GM18520 (cell line): ENCODE measurements around the gene CR1.
"Not testable (repeated sequence)": the region's sequence is repeated elsewhere in the genome, so short reads cannot be mapped to it uniquely, and the experiment has no call there.

ENCODE experiments used
- ATAC-seq: cut with Tn5 transposase; IDR thresholded peaks from one replicate; pipeline ENCODE4 v1.9.1; 2021; ENCODE audit not compliant: unreplicated experiment

The CR1 gene

GRCh38 chr1:207495801-207496792 lies at the start of gene CR1:
Gene CR1 (plus strand): TSS chr1:207496157. CDS start chr1:207496268, 111 bp downstream.
- no peak for ATAC-seq

DNA sequence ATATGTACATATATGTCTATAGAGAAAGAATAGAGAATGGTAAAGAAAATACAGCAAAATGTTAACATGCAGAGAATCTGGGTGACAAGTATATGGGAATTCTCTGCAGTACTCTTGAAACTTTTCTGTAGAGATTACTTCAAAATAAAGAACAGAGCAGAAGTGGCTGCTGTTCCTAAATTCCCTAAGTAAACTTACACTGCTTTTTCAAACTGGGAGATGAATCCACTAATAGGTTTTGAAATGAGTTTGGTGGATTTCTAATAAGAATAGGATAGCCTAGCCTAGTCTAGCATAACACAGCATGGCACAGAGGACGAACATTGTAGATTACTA lies 42.3 kb upstream of the CR1 start:
- ATAC-seq, result no peak

- ATAC-seq, result peak; percentile 46
Measured at GRCh38 chr1:207454046-207454964, 41.7 kb upstream of the CR1 start, which contains the start of gene CR2. Gene CR2 (plus strand): TSS chr1:207454328. CDS start chr1:207454419, 91 bp downstream.

DNA sequence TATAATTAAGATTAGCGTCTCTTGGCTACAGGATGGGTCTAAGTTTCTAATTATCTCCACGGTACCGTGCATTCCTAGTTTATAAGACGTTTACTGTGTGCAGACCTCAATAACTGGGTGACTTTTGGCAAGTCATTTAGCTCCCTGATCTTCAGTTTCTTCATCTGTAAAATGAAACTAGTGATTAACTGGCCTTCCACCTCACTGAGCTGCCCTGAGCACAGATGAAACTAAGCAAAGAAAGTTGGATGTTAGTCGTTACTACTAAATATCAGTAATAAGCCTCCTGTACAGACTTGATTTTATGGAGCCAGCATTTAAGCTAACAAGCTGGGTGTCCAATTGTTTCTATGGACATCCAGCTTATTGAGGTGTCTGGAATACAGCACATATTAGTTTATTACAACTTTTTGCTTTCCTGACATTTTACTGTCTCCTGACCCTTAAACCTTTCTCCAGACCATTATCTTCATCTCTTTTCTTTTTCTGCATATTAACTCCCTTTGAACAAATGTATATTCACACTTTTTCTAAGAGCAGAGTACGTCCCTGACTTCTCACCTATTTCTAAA lies 40.7 kb upstream of the CR1 start:
- no peak for ATAC-seq

DNA sequence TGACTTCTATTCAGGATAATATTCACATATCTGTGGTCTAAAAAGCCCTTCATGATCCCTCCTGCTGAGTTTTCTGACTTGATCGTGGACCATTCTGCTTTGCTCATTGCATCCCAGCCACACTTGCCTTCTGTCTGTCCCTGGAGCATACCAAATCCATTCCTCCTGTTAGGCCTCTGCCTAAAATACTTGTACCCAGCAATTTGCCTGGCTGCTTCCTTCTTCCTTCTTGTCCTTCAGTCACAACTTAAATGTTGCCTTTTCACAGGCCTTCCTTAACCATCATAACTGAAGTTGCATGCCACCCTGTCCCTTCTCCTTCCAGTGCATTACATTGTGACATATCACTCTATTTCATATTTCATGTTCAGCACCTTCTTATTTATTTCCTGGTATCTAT lies 37.5 kb upstream of the CR1 start:
- no peak for ATAC-seq

- ATAC-seq, result no peak
Measured at GRCh38 chr1:207459008-207459407, 36.9 kb upstream of the CR1 start.

- no peak for ATAC-seq
Measured at GRCh38 chr1:207461649-207462048, 34.3 kb upstream of the CR1 start.

- no peak for ATAC-seq
Measured at GRCh38 chr1:207462535-207462934, 33.4 kb upstream of the CR1 start.

- no peak for ATAC-seq
Measured at GRCh38 chr1:207463021-207463420, 32.9 kb upstream of the CR1 start.

DNA sequence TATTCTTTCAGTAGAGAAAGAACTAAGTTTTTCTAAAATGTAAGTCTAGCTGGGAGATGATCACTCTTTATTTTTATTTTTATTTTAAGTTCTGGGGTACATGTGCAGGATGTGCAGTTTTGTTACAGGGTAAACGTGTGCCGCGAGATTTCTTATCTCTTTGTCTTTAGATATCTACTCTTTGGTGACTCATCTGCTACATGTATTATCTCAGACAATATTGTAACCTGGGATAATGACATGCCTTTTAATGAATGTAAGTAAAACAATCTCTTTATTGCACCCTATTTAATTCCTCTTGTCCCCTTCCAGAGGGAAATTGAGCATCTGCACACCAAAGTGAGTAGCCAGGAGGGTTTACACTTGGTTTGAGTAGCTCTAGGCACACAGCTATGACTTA lies 32.4 kb upstream of the CR1 start:
- ATAC-seq, result no peak

GRCh38 chr1:207470927-207471326 lies 25.0 kb upstream of the CR1 start:
- no peak for ATAC-seq

- no peak for ATAC-seq
Measured at GRCh38 chr1:207474210-207474609, 21.7 kb upstream of the CR1 start.

- ATAC-seq, result no peak
Measured at GRCh38 chr1:207486198-207486597, 9.8 kb upstream of the CR1 start.

GRCh38 chr1:207487636-207488035 lies 8.3 kb upstream of the CR1 start:
- no peak for ATAC-seq

DNA sequence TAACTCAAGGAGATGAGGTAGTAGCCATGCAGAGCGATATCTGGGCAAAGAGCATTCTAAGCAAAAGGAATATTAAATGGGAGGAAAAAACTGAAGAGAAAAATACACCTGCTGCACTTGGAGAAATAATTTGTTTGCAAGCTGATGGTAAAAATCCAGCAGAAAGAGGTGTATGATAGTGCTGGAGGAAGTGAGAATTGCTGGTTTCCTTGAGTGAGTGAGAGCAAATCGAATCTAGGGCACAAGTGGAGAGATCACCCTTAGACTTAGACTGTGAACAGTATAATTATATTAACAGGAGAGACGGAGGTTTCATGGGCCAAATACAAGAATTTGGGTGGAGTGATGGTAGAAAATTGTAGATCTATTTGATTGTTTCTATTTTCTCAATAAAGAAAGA lies 2.7 kb upstream of the CR1 start:
- ATAC-seq, result no peak

GRCh38 chr1:207494171-207494570 lies 1.8 kb upstream of the CR1 start:
- no peak for ATAC-seq

GRCh38 chr1:207495281-207495680 lies 676 bp upstream of the CR1 start:
- ATAC-seq, result not testable (repeated sequence)

DNA sequence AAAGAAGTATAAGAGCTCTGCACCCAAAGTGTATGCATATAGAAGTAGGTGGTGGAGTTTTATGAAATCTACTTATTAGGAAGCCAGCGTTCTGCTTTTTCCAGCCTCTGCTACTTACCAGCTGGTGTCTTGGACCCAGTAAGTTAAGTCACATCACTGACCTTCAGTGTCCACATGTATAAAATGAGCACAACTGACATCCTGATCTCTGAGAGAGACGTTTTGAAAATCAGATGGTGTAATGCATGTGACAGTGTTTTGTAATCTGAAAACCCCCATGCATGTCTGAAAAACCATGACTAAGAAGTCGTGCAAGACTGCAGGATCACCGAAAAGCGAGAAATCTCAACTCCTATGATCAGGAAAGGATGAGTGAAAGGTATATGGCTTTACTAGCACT lies 2.0 kb downstream of the CR1 start:
- ATAC-seq, result no peak

- peak; percentile 54 for ATAC-seq
Measured at GRCh38 chr1:207499573-207499972, 3.6 kb downstream of the CR1 start.

GRCh38 chr1:207500306-207500705 lies 4.3 kb downstream of the CR1 start:
- ATAC-seq, result no peak

DNA sequence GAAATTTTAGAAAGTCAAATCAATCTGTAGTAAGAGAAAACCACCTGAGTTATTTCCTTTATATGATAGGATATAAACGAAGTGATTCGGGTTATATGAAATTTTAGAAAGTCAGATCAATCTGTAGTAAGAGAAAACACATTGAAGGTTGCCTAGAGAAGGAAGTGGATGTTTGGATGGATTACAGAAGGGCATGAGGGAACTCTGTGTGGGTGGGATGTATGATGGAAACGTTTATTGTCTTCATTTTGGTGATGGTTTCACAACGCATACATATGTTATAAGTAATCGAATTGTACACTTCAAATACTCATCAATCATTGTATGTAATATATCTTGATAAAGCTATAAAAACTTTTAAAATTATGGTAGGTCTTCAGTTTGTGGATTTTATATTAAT lies 5.1 kb downstream of the CR1 start:
- ATAC-seq, result no peak
